H9 (cell line): Measurements from ENCODE around the gene POMGNT2. TPM values are rescaled to one million over a fixed set of nuclear protein-coding genes. Genes with fewer than 3 reads are reported as not detected.

Experiments
- DNase-seq: peaks from one replicate; pipeline ENCODE4 v3.0.0-alpha.2; 2017
- H2AFZ ChIP-seq: one replicate; pipeline ENCODE4 v1.6.1; 2013; ENCODE audit warnings: mild to moderate bottlenecking, low read length, control low read depth, moderate library complexity
- H2AK5ac ChIP-seq: 2 replicates; pipeline ENCODE4 v1.6.1; 2013; ENCODE audit warnings: low read length, control low read depth, mixed read lengths; ENCODE audit not compliant: insufficient read length
- H2BK120ac ChIP-seq: one replicate; pipeline ENCODE4 v1.6.1; 2013; ENCODE audit warnings: low read depth, mild to moderate bottlenecking, low read length, control low read depth, inconsistent platforms; ENCODE audit not compliant: poor library complexity, severe bottlenecking
- H2BK12ac ChIP-seq: 2 replicates; pipeline ENCODE4 v1.6.1; 2013; ENCODE audit warnings: low read length, control low read depth, mixed read lengths, low read depth; ENCODE audit not compliant: insufficient read length
- H2BK15ac ChIP-seq: 2 replicates; pipeline ENCODE4 v1.6.1; 2013; ENCODE audit warnings: low read depth, low read length, control low read depth
- H2BK20ac ChIP-seq: one replicate; pipeline ENCODE4 v1.6.1; 2013; ENCODE audit warnings: low read depth, mild to moderate bottlenecking, low read length, control low read depth, inconsistent platforms; ENCODE audit not compliant: poor library complexity, severe bottlenecking
- H2BK5ac ChIP-seq: 2 replicates; pipeline ENCODE4 v1.6.1; 2013; ENCODE audit warnings: low read length, control low read depth, mixed read lengths; ENCODE audit not compliant: insufficient read length
- H3K14ac ChIP-seq: 2 replicates; pipeline ENCODE4 v1.6.1; 2013; ENCODE audit warnings: low read length, control low read depth; ENCODE audit not compliant: insufficient read depth
- H3K18ac ChIP-seq: 2 replicates; pipeline ENCODE4 v1.6.1; 2013; ENCODE audit warnings: low read depth, mild to moderate bottlenecking, mixed read lengths, low read length, control low read depth; ENCODE audit not compliant: insufficient read length
- H3K23ac ChIP-seq: 2 replicates; pipeline ENCODE4 v1.6.1; 2013; ENCODE audit warnings: low read length, control low read depth, mixed read lengths, low read depth; ENCODE audit not compliant: insufficient read length
- H3K23me2 ChIP-seq: 2 replicates; pipeline ENCODE4 v1.6.1; 2013; ENCODE audit warnings: low read depth, mild to moderate bottlenecking, mixed read lengths, low read length, control low read depth; ENCODE audit not compliant: insufficient read length, poor library complexity, severe bottlenecking
- H3K27ac ChIP-seq: 2 replicates; pipeline ENCODE4 v1.5.1; 2013; ENCODE audit warnings: low read length, control low read depth, mixed read lengths, low read depth; ENCODE audit not compliant: insufficient read length
- H3K27me3 ChIP-seq: 2 replicates; pipeline ENCODE4 v1.6.1; 2013; ENCODE audit warnings: low read length, control low read depth, inconsistent platforms; ENCODE audit not compliant: insufficient read depth
- H3K4ac ChIP-seq: 2 replicates; pipeline ENCODE4 v1.6.1; 2013; ENCODE audit warnings: low read depth, mild to moderate bottlenecking, control low read depth, inconsistent platforms, low read length, moderate library complexity
- H3K4me1 ChIP-seq: 2 replicates; pipeline ENCODE4 v1.6.1; 2013; ENCODE audit warnings: low read length, control low read depth, inconsistent platforms; ENCODE audit not compliant: insufficient read depth
- H3K4me2 ChIP-seq: 2 replicates; pipeline ENCODE4 v1.6.1; 2013; ENCODE audit warnings: low read length, control low read depth, mixed read lengths; ENCODE audit not compliant: insufficient read length, insufficient read depth
- H3K56ac ChIP-seq: 2 replicates; pipeline ENCODE4 v1.6.1; 2013; ENCODE audit warnings: low read depth, mild to moderate bottlenecking, mixed read lengths, low read length, control low read depth; ENCODE audit not compliant: insufficient read length
- H3K79me1 ChIP-seq: 2 replicates; pipeline ENCODE4 v1.6.1; 2013; ENCODE audit warnings: low read depth, mild to moderate bottlenecking, moderate library complexity, low read length, control low read depth, inconsistent platforms; ENCODE audit not compliant: insufficient read depth, poor library complexity, severe bottlenecking
- H3K79me2 ChIP-seq: 2 replicates; pipeline ENCODE4 v1.6.1; 2013; ENCODE audit warnings: low read length, control low read depth, inconsistent platforms; ENCODE audit not compliant: insufficient read depth
- H3K9ac ChIP-seq: 2 replicates; pipeline ENCODE4 v1.6.1; 2013; ENCODE audit warnings: low read length, control low read depth, mixed read lengths; ENCODE audit not compliant: insufficient read length; ENCODE audit errors: extremely low read depth
- H3K9me3 ChIP-seq: one replicate; pipeline ENCODE4 v1.6.1; 2013; ENCODE audit warnings: low read depth, low read length, inconsistent platforms; ENCODE audit not compliant: control insufficient read depth
- H3T11ph ChIP-seq: one replicate; pipeline ENCODE4 v1.6.1; 2013; ENCODE audit warnings: mild to moderate bottlenecking, low read length, control low read depth, inconsistent platforms
- H4K20me1 ChIP-seq: one replicate; pipeline ENCODE4 v1.6.1; 2013; ENCODE audit not compliant: control insufficient read depth, insufficient read length, insufficient read depth
- H4K5ac ChIP-seq: 2 replicates; pipeline ENCODE4 v1.6.1; 2013; ENCODE audit warnings: low read depth, mild to moderate bottlenecking, mixed read lengths, low read length, control low read depth; ENCODE audit not compliant: insufficient read length
- H4K8ac ChIP-seq: replicated peaks from 2 replicates; pipeline ENCODE4 v1.6.1; 2013; ENCODE audit warnings: low read length, control low read depth, mixed read lengths, low read depth; ENCODE audit not compliant: insufficient read length
- H4K91ac ChIP-seq: 2 replicates; pipeline ENCODE4 v1.6.1; 2013; ENCODE audit warnings: low read depth, mild to moderate bottlenecking, moderate library complexity, mixed read lengths, low read length, control low read depth; ENCODE audit not compliant: insufficient read length
- H3K27ac Mint-ChIP-seq, 3 experiments: 2 replicates in 2 of 3; 3 replicates in 1 of 3; pipeline ENCODE4 v1.8.0; 2020 to 2021; ENCODE audit warnings: mixed read lengths in 3 of 3, mild to moderate bottlenecking in 1 of 3, moderate library complexity in 1 of 3
- H3K27me3 Mint-ChIP-seq: 2 replicates; pipeline ENCODE4 v1.8.0; 2021; ENCODE audit warnings: low read depth, mild to moderate bottlenecking, moderate library complexity, mixed read lengths
- H3K36me3 Mint-ChIP-seq, 3 experiments: 2 replicates in 2 of 3; 3 replicates in 1 of 3; pipeline ENCODE4 v1.8.0; 2020 to 2021; ENCODE audit warnings: low read depth in 3 of 3, mixed read lengths in 3 of 3; ENCODE audit not compliant: insufficient read depth in 1 of 3
- H3K4me1 Mint-ChIP-seq, 2 experiments: 2 replicates each; pipeline ENCODE4 v1.8.0; 2020; ENCODE audit warnings: mixed read lengths in 2 of 2
- H3K4me3 Mint-ChIP-seq, 2 experiments: 2 replicates in 1 of 2; 3 replicates in 1 of 2; pipeline ENCODE4 v1.8.0; 2020 to 2021; ENCODE audit warnings: mild to moderate bottlenecking in 2 of 2, mixed read lengths in 2 of 2, moderate library complexity in 1 of 2
- H3K9me3 Mint-ChIP-seq, 2 experiments: 2 replicates in 1 of 2; 3 replicates in 1 of 2; pipeline ENCODE4 v1.8.0; 2020; ENCODE audit warnings: mild to moderate bottlenecking in 2 of 2, mixed read lengths in 2 of 2, moderate library complexity in 1 of 2
- CTCF ChIP-seq: fragments of 200-600 bp; sonication (generic); conservative IDR thresholded peaks from 3 replicates; pipeline ENCODE4 v1.8.0; 2021; ENCODE audit warnings: antibody characterized with exemption, mild to moderate bottlenecking
- WGBS: extraction: QIAGEN DNeasy Blood & Tissue Kit; methylation state at CpG from one replicate; pipeline ENCODE4 v1.1.7; 2013; ENCODE audit warnings: missing lambda C conversion rate, low lambda C conversion rate, mixed read lengths; ENCODE audit not compliant: insufficient read length; ENCODE audit errors: extremely low coverage; 5-methylcytosine and 5-hydroxymethylcytosine counted together
- total RNA-seq: library from RNA; stranded (reverse); gene quantifications from 2 replicates; pipeline ENCODE4 v1.2.1, GENCODE V29; 2021

POMGNT2 gene
- total RNA-seq, 1 experiment from 2014 or later: 14.0 TPM

GRCh38 chr3:43090238-43090637 lies 15.6 kb downstream of the POMGNT2 start:
- no peak overlapping the region for H3K14ac ChIP-seq
- no peak overlapping the region for H2AK5ac ChIP-seq
- no peak overlapping the region for H3K4ac ChIP-seq
- H3K23ac ChIP-seq: no peak overlapping the region
- H4K20me1 ChIP-seq: no peaks in the 10 kb centered on the region
- no peak overlapping the region for H3K4me3 Mint-ChIP-seq
- H4K91ac ChIP-seq: no peak overlapping the region
- H3K9ac ChIP-seq: no peak overlapping the region
- H3K27ac ChIP-seq: no peak overlapping the region
- no peaks in the 10 kb centered on the region for H3K27me3 Mint-ChIP-seq
- no peak overlapping the region for H3K4me2 ChIP-seq
- H3K18ac ChIP-seq: no peak overlapping the region
- no peak for TF ChIP-seq CTCF
- H3T11ph ChIP-seq: no peak overlapping the region
- no peak overlapping the region; a peak in 1 of 7 replicates for H3K27ac Mint-ChIP-seq
- no peak overlapping the region for H2BK15ac ChIP-seq
- H3K56ac ChIP-seq: no peak overlapping the region
- no peak overlapping the region for H2BK5ac ChIP-seq
- no peak overlapping the region for H4K5ac ChIP-seq
- no peak overlapping the region for H4K8ac ChIP-seq
- no peaks in the 10 kb centered on the region for H3K4me1 ChIP-seq
- peaks cover 0 to 5% (median 5%) of the 10 kb centered on the region in 3 experiments; a peak in 3 of 7 replicates for H3K36me3 Mint-ChIP-seq
- H3K23me2 ChIP-seq: no peaks in the 10 kb centered on the region
- H3K79me2 ChIP-seq: no peaks in the 10 kb centered on the region
- no peaks in the 10 kb centered on the region for H3K79me1 ChIP-seq
- no CpG with 5 or more reads among the region's 3 CpGs for WGBS
- no peak overlapping the region for H2AFZ ChIP-seq
- no peaks in the 10 kb centered on the region for H3K9me3 ChIP-seq
- H2BK120ac ChIP-seq: no peak overlapping the region
- H2BK20ac ChIP-seq: no peak overlapping the region
- H3K9me3 Mint-ChIP-seq: no peaks in the 10 kb centered on the region
- no peak for DNase-seq
- no peak overlapping the region for H2BK12ac ChIP-seq
- H3K4me1 Mint-ChIP-seq: peaks cover 5% of the 10 kb centered on the region in 2 experiments; a peak in 2 of 4 replicates
- H3K27me3 ChIP-seq: no peaks in the 10 kb centered on the region
